Tibial nerve (tissue), 3 donors: ENCODE data around the gene PITPNM3.

Experiments
- POLR2A ChIP-seq, 2 donors: fragments of 450-650 bp; IDR thresholded peaks; one replicate each; pipeline ENCODE4 v1.6.1; 2017; ENCODE audit warnings: antibody characterized with exemption in 2 of 2, mild to moderate bottlenecking in 2 of 2, moderate library complexity in 2 of 2
- TF ChIP-seq, protein P1 (sequence below), 5 experiments: fragments of 200-600 bp in 3 of 5; fragments of 450-650 bp in 2 of 5; sonication (generic) in 3 of 5; IDR thresholded peaks; one replicate each; pipeline ENCODE4 v1.5.1; 2016 to 2019; ENCODE audit warnings: antibody characterized with exemption in 5 of 5, mild to moderate bottlenecking in 3 of 5, moderate library complexity in 2 of 5

- TF ChIP-seq, protein P1, sequence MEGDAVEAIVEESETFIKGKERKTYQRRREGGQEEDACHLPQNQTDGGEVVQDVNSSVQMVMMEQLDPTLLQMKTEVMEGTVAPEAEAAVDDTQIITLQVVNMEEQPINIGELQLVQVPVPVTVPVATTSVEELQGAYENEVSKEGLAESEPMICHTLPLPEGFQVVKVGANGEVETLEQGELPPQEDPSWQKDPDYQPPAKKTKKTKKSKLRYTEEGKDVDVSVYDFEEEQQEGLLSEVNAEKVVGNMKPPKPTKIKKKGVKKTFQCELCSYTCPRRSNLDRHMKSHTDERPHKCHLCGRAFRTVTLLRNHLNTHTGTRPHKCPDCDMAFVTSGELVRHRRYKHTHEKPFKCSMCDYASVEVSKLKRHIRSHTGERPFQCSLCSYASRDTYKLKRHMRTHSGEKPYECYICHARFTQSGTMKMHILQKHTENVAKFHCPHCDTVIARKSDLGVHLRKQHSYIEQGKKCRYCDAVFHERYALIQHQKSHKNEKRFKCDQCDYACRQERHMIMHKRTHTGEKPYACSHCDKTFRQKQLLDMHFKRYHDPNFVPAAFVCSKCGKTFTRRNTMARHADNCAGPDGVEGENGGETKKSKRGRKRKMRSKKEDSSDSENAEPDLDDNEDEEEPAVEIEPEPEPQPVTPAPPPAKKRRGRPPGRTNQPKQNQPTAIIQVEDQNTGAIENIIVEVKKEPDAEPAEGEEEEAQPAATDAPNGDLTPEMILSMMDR (IDR thresholded peaks at IDR 0.05): no peak
- no peak for TF ChIP-seq POLR2A (IDR thresholded peaks at IDR 0.05)
These were observed 118.9 kb downstream of the PITPNM3 start for GRCh38 chr17:6437466-6437865.
